LHCN-M2 (cell line): Measurements from ENCODE around the gene SNX1. TPM values are rescaled to one million over a fixed set of nuclear protein-coding genes. Genes with fewer than 3 reads are reported as not detected.

ENCODE experiments used
- DNase-seq: peaks from one replicate; pipeline ENCODE4 v3.0.0-alpha.2; 2012; ENCODE audit warnings: low read depth
- total RNA-seq: library from RNA; depleted of rRNA; stranded (reverse); fragments of >200 nt; gene quantifications from 2 replicates; pipeline ENCODE4 v1.2.3, GENCODE V29; 2014; rRNA removed

The SNX1 gene
- total RNA-seq, 1 experiment from 2014 or later = 42.9 TPM

GRCh38 chr15:64163659-64164362 is 68.0 kb downstream of the SNX1 start:
- no peak for DNase-seq

GRCh38 chr15:64164436-64164835 is 68.7 kb downstream of the SNX1 start:
- no peak for DNase-seq

- DNase-seq = peak; percentile 6
Measured at GRCh38 chr15:64166102-64166890, 70.5 kb downstream of the SNX1 start.

- DNase-seq = no peak
Measured at GRCh38 chr15:64180235-64180824, 84.5 kb downstream of the SNX1 start.

- no peak for DNase-seq
Measured at GRCh38 chr15:64182859-64183370, 87.1 kb downstream of the SNX1 start.

- DNase-seq = no peak
Measured at GRCh38 chr15:64185146-64185911, 89.5 kb downstream of the SNX1 start.

- DNase-seq = no peak
Measured at GRCh38 chr15:64187396-64188191, 91.8 kb downstream of the SNX1 start.

Other genes starting within 250 kb of the SNX1 start
- gene DAPK2, start 49.5 kb upstream of the SNX1 start, total RNA-seq = 0.06 and 2.2 TPM in 2 replicates
- 90.8 and 105 TPM in 2 replicates for gene CIAO2A, start 2.1 kb upstream of the SNX1 start, total RNA-seq
- 0.06 TPM in 1 of 2 replicates, not detected in the other for gene SNX22, start 55.7 kb downstream of the SNX1 start, total RNA-seq
- gene PPIB, start 67.0 kb downstream of the SNX1 start, total RNA-seq = 478 and 568 TPM in 2 replicates